Activated T-cell treated with anti-CD3 and anti-CD28 coated beads for 1 hour (primary cell): Measurements from ENCODE around the gene RARRES2.

Experiments
- DNase-seq: peaks from one replicate; pipeline ENCODE4 v3.0.0-alpha.2; 2020; ENCODE audit warnings: low read depth

The RARRES2 gene

GRCh38 chr7:150361402-150361801, 20.0 kb upstream of the RARRES2 start:
- no peak for DNase-seq

- DNase-seq, result no peak
These were observed 19.1 kb upstream of the RARRES2 start for GRCh38 chr7:150360363-150361058.

- DNase-seq, result no peak
These were observed 18.4 kb upstream of the RARRES2 start for GRCh38 chr7:150359622-150360362.

GRCh38 chr7:150358988-150359621, 17.7 kb upstream of the RARRES2 start:
- no peak for DNase-seq

GRCh38 chr7:150358433-150358832, 17.0 kb upstream of the RARRES2 start:
- no peak for DNase-seq

GRCh38 chr7:150357771-150358427, 16.5 kb upstream of the RARRES2 start:
- no peak for DNase-seq

GRCh38 chr7:150357270-150357669, 15.8 kb upstream of the RARRES2 start:
- peak; percentile 65 for DNase-seq

- no peak for DNase-seq
These were observed 15.0 kb upstream of the RARRES2 start for GRCh38 chr7:150356265-150356897.

GRCh38 chr7:150355666-150356059, 14.2 kb upstream of the RARRES2 start:
- DNase-seq, result no peak

GRCh38 chr7:150351587-150352194, 10.3 kb upstream of the RARRES2 start:
- DNase-seq, result no peak

GRCh38 chr7:150346922-150347321, 5.5 kb upstream of the RARRES2 start:
- DNase-seq, result no peak

- DNase-seq, result no peak
These were observed 3.6 kb upstream of the RARRES2 start for GRCh38 chr7:150345012-150345411.

- DNase-seq, result no peak
These were observed 2.9 kb upstream of the RARRES2 start for GRCh38 chr7:150344299-150344698.

GRCh38 chr7:150343225-150343624, 1.8 kb upstream of the RARRES2 start:
- DNase-seq, result no peak

- no peak for DNase-seq
These were observed 636 bp upstream of the RARRES2 start for GRCh38 chr7:150342121-150342408.

- DNase-seq, result no peak
These were observed 560 bp downstream of the RARRES2 start for GRCh38 chr7:150340875-150341262.

GRCh38 chr7:150340024-150340749, 1.2 kb downstream of the RARRES2 start:
- DNase-seq, result no peak

GRCh38 chr7:150339409-150339809, 2.0 kb downstream of the RARRES2 start:
- no peak for DNase-seq

- DNase-seq, result no peak
These were observed 3.1 kb downstream of the RARRES2 start for GRCh38 chr7:150338166-150338829.

GRCh38 chr7:150337659-150338081, 3.8 kb downstream of the RARRES2 start:
- DNase-seq, result no peak

GRCh38 chr7:150337179-150337578, 4.2 kb downstream of the RARRES2 start:
- no peak for DNase-seq
